ENCODE results near the gene TMEM218.

The TMEM218 gene

GRCh38 chr11:125049164-125049792, 62.1 kb downstream of the TMEM218 start:
- Mint-ChIP-seq H3K4me1 (no peaks in the 10 kb centered on the region), H3K27me3 (ENCODE audit: low read depth) (no peaks in the 10 kb centered on the region), H3K36me3 (ENCODE audit: low read depth) (no peaks in the 10 kb centered on the region), H3K27ac (no peak overlapping the region), H3K4me3 (no peak overlapping the region), H3K9me3 (no peaks in the 10 kb centered on the region)
- TF ChIP-seq, protein P1, sequence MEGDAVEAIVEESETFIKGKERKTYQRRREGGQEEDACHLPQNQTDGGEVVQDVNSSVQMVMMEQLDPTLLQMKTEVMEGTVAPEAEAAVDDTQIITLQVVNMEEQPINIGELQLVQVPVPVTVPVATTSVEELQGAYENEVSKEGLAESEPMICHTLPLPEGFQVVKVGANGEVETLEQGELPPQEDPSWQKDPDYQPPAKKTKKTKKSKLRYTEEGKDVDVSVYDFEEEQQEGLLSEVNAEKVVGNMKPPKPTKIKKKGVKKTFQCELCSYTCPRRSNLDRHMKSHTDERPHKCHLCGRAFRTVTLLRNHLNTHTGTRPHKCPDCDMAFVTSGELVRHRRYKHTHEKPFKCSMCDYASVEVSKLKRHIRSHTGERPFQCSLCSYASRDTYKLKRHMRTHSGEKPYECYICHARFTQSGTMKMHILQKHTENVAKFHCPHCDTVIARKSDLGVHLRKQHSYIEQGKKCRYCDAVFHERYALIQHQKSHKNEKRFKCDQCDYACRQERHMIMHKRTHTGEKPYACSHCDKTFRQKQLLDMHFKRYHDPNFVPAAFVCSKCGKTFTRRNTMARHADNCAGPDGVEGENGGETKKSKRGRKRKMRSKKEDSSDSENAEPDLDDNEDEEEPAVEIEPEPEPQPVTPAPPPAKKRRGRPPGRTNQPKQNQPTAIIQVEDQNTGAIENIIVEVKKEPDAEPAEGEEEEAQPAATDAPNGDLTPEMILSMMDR (IDR thresholded peaks at IDR 0.05; ENCODE audit: unreplicated experiment in 3 of 3), result no peak
